Measurements from ENCODE around the gene MLLT6. TPM values are rescaled to one million over a fixed set of nuclear protein-coding genes. Genes with fewer than 3 reads are reported as not detected.

The MLLT6 gene
- total and polyA plus RNA-seq, 12 donors, result 17.3 to 104 (median 67.5) TPM

GRCh38 chr17:38751144-38751807 lies 46.2 kb downstream of the MLLT6 start:
- intact Hi-C loops (cut with DNase I), result loop anchor here in 3 of 10 donors (5.0 to 10.0 kb wide), 2 partner anchors 46 to 104 kb away; partner anchors contain the start of genes PIP4K2B (in 2 of the 3) and RPL23 (in 1 of the 3)

GRCh38 chr17:38751808-38752307 lies 46.8 kb downstream of the MLLT6 start:
- Histone ChIP-seq H3K36me3 (peaks cover 0 to 34% (median 9%) of the 10 kb centered on the region in 9 donors), H3K27me3 (peaks cover 0 to 41% (median 0%) of the 10 kb centered on the region in 7 donors), H3K4me3 (peak overlapping the region; percentile 50 to 99 (median 80)), H3K9me3 (no peaks in the 10 kb centered on the region), H3K27ac (peak overlapping the region; percentile 42 to 99 (median 96)), H3K4me1 (peaks cover 9 to 60% (median 48%) of the 10 kb centered on the region in 9 donors)
- intact Hi-C loops (cut with DNase I), result loop anchor here in 6 of 10 donors (1.0 to 10.0 kb wide), 5 partner anchors 22 to 103 kb away; partner anchors contain the start of genes PIP4K2B (in 3 of the 6), CISD3 (in 2 of the 6) and RPL23 (in 1 of the 6)
- peak; percentile 25 to 68 (median 58) for ATAC-seq
- peak; percentile 81 to 86 for DNase-seq
- TF ChIP-seq CTCF (IDR thresholded peaks at IDR 0.05), result no peak
- WGBS, 2 donors, result 0% methylated on average over 44 of the region's 44 CpGs

More at GRCh38 chr17:38751144-38751807, 46.2 kb downstream of the MLLT6 start:
- no peak for TF ChIP-seq CTCF (IDR thresholded peaks at IDR 0.05)
- ATAC-seq, result no peak
- H3K36me3 ChIP-seq, result peaks cover 0 to 28% (median 6%) of the 10 kb centered on the region in 9 donors
- WGBS, 2 donors, result 6 to 7% methylated on average over 10 of the region's 10 CpGs
- no peaks in the 10 kb centered on the region for H3K9me3 ChIP-seq
- H3K27me3 ChIP-seq, result peaks cover 0 to 47% (median 0%) of the 10 kb centered on the region in 7 donors
- H3K4me3 ChIP-seq, result peak overlapping the region in 9 of 10 donors; percentile 50 to 99 (median 87)
- peaks cover 9 to 66% (median 54%) of the 10 kb centered on the region in 9 donors for H3K4me1 ChIP-seq
- H3K27ac ChIP-seq, result peak overlapping the region in 9 of 10 donors; percentile 92 to 99 (median 96)
- no peak for DNase-seq

- DNase-seq (peak; percentile 94 to 99), ATAC-seq (peak; percentile 80 to 90 (median 84))
- peak within 1 kb of the TSS; percentile 69 to 99 (median 88) for H3K4me3 ChIP-seq
- peak within 1 kb of the TSS; percentile 42 to 99 (median 96) for H3K27ac ChIP-seq
- H3K27me3 ChIP-seq, result peaks cover 0 to 35% (median 0%) of the 10 kb centered on the region in 7 donors
- WGBS, 2 donors, result 0 to 1% methylated on average over 44 of the region's 44 CpGs
- peaks cover 9 to 56% (median 43%) of the 10 kb centered on the region in 9 donors for H3K4me1 ChIP-seq
- intact Hi-C loops (cut with DNase I), result loop anchor here in 6 of 10 donors (1.0 to 10.0 kb wide), 5 partner anchors 22 to 102 kb away; partner anchors contain the start of genes PIP4K2B (in 3 of the 6), CISD3 (in 2 of the 6) and RPL23 (in 1 of the 6)
- no peaks in the 10 kb centered on the region for H3K9me3 ChIP-seq
- no peak for TF ChIP-seq CTCF (IDR thresholded peaks at IDR 0.05)
- peaks cover 0 to 41% (median 9%) of the 10 kb centered on the region in 9 donors for H3K36me3 ChIP-seq
Observed at GRCh38 chr17:38752308-38753070, 47.4 kb downstream of the MLLT6 start, which contains the start of gene PSMB3. TSS of gene PSMB3 (plus strand) at chr17:38752741. CDS start at chr17:38752827, 86 bp downstream.

Measured in heart right ventricle (tissue), 16 donors.